Prostate gland (tissue), 2 donors: ENCODE results near the gene FAM149B1. TPM values are rescaled to one million over a fixed set of nuclear protein-coding genes. Genes with fewer than 3 reads are reported as not detected.

ENCODE experiments used
- DNase-seq: peaks from one replicate; pipeline ENCODE4 v3.0.0-alpha.2; 2019; ENCODE audit warnings: low spot score
- H3K27ac ChIP-seq, 2 donors: fragments of 200-600 bp; sonication (generic); 2 replicates each; pipeline ENCODE4 v1.5.1; 2017 to 2019
- H3K27me3 ChIP-seq: fragments of 200-600 bp; sonication (generic); replicated peaks from 2 replicates; pipeline ENCODE4 v1.5.1; 2019; ENCODE audit not compliant: insufficient read depth
- H3K36me3 ChIP-seq, 2 donors: fragments of 200-600 bp; sonication (generic); 1 replicate in 1 of 2; 2 replicates in 1 of 2; pipeline versions ENCODE4 v1.5.1 to v1.8.1; 2017 to 2019
- H3K4me1 ChIP-seq: fragments of 200-600 bp; sonication (generic); replicated peaks from 2 replicates; pipeline ENCODE4 v1.5.1; 2019
- H3K4me3 ChIP-seq, 2 donors: fragments of 200-600 bp; sonication (generic); 2 replicates each; pipeline ENCODE4 v1.5.1; 2017 to 2019
- H3K9me3 ChIP-seq: fragments of 200-600 bp; sonication (generic); 2 replicates; pipeline ENCODE4 v1.5.1; 2017
- POLR2A ChIP-seq: fragments of 450-650 bp; IDR thresholded peaks from one replicate; pipeline ENCODE4 v1.6.1; 2016; ENCODE audit warnings: antibody characterized with exemption, mild to moderate bottlenecking
- POLR2AphosphoS5 ChIP-seq: sonication (generic); formaldehyde crosslinking; IDR thresholded peaks from one replicate; pipeline ENCODE4 v1.6.1; 2017; ENCODE audit warnings: antibody characterized with exemption
- WGBS: methylation state at CpG from one replicate; pipeline ENCODE4 v1.1.5; 2018; 5-methylcytosine and 5-hydroxymethylcytosine counted together
- intact Hi-C: fragments of 100-400 bp; cut with DNase I; formaldehyde crosslinking; loops from one replicate; pipeline ENCODE4 v1.14.2; 2022
- total RNA-seq, 2 donors: library from RNA; depleted of rRNA; stranded (reverse); fragments of >200 nt; gene quantifications; one replicate each; pipeline ENCODE4 v1.1.0, GENCODE V29; 2016
- TF ChIP-seq, protein P1 (sequence below), 4 experiments: fragments of 200-600 bp in 2 of 4; fragments of 450-650 bp in 2 of 4; sonication (generic) in 2 of 4; IDR thresholded peaks; 1 replicate in 3 of 4; 2 replicates in 1 of 4; pipeline ENCODE4 v1.5.1; 2016 to 2019; ENCODE audit warnings: antibody characterized with exemption in 4 of 4, mild to moderate bottlenecking in 2 of 4, moderate library complexity in 2 of 4

The FAM149B1 gene
- total RNA-seq, 2 donors from 2014 or later, result 15.8 to 17.7 TPM

DNA sequence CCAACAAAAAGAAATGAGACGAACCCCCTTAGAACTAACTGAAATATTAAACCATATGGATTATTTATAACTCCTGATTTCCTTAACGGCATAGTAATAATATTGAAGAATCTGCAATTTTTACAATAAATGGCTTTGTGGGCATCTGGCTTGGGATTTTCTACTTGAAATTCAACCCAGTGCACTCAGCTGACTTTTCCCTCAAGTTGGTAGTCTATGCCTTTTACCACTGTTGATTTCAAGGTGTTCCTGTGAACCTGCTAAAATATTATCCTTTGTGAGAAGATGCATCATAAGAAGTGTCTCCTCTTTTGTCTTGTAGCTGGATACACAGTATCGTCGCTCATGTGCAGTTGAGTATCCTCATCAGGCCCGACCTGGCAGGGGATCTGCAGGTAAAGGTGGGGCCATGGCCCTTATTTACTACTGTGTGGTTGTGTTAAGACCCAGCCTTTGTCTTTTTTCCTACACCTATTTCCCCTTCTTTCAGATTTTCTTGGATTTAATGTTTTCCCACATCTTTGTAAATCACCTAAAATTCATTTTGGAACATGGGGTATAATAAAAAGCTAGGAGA, 71.2 kb downstream of the FAM149B1 start:
- no peaks in the 10 kb centered on the region for H3K4me1 ChIP-seq
- whole genome bisulfite sequencing, result 88% methylated on average over 5 of the region's 5 CpGs
- peaks cover 0 to 3% of the 10 kb centered on the region in 2 donors for H3K36me3 ChIP-seq
- DNase-seq, result no peak
- intact Hi-C loops, result no loop called here
- H3K4me3 ChIP-seq, result no peak overlapping the region
- H3K27me3 ChIP-seq, result no peaks in the 10 kb centered on the region
- TF ChIP-seq, protein P1, sequence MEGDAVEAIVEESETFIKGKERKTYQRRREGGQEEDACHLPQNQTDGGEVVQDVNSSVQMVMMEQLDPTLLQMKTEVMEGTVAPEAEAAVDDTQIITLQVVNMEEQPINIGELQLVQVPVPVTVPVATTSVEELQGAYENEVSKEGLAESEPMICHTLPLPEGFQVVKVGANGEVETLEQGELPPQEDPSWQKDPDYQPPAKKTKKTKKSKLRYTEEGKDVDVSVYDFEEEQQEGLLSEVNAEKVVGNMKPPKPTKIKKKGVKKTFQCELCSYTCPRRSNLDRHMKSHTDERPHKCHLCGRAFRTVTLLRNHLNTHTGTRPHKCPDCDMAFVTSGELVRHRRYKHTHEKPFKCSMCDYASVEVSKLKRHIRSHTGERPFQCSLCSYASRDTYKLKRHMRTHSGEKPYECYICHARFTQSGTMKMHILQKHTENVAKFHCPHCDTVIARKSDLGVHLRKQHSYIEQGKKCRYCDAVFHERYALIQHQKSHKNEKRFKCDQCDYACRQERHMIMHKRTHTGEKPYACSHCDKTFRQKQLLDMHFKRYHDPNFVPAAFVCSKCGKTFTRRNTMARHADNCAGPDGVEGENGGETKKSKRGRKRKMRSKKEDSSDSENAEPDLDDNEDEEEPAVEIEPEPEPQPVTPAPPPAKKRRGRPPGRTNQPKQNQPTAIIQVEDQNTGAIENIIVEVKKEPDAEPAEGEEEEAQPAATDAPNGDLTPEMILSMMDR (IDR thresholded peaks at IDR 0.05), result no peak
- TF ChIP-seq POLR2AphosphoS5, result no peak
- TF ChIP-seq POLR2A, result no peak
- H3K9me3 ChIP-seq, result no peaks in the 10 kb centered on the region
- no peak overlapping the region for H3K27ac ChIP-seq

DNA sequence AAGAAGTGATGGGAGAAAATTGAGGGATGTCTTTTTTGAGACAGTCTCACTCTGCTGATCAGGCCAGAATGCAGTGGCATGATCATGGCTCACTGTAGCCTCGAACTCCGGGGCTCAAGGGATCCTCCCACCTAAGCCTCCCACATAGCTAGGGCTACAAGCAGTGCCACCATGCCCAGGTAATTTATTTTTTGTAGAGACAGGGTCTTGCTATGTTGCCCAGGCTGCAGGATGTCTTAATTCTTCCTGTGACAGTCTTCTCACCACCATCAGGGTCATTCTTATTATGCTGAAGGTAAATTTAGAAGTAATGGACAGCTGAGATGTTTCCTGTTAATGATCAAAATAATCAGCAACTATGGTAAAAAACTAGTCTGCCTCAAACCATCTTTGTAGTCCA, 72.0 kb downstream of the FAM149B1 start:
- intact Hi-C loops, result no loop called here
- no peak overlapping the region for H3K4me3 ChIP-seq
- H3K9me3 ChIP-seq, result no peaks in the 10 kb centered on the region
- DNase-seq, result no peak
- 100% methylated on average over 2 of the region's 2 CpGs for WGBS
- peaks cover 0 to 3% of the 10 kb centered on the region in 2 donors for H3K36me3 ChIP-seq
- no peaks in the 10 kb centered on the region for H3K27me3 ChIP-seq
- TF ChIP-seq, protein P1 (IDR thresholded peaks at IDR 0.05), result no peak
- TF ChIP-seq POLR2AphosphoS5 (no peak), POLR2A (no peak)
- no peaks in the 10 kb centered on the region for H3K4me1 ChIP-seq
- no peak overlapping the region for H3K27ac ChIP-seq

DNA sequence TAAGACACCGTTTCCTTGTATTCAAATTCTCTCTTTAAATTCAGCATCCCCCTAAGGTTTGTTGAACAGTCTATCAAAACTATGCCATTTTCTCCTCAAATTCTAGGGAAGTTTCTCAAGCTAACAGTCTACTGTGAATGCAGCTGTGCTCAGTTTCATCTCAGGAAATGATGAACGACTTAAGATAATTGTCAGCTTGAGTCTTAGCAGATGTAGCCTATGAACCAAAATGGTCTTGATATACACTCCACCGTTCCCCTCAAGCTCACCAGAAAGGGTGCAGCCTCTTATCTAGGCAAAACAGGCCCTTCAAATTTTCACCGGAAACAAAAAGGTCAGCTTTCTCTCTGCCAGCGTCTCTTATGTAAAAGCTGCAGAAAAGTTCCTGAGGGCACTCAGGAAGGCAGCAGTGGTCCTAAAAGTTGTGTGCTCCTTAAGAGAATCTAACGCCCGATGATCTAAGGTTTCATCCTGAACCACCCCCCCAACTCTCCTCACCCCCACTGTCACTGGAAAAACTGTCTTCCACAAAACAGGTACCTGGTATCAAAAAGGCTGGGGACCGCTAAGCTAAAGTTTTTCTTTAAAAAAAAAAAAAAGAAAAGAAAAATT, 77.1 kb downstream of the FAM149B1 start:
- Histone ChIP-seq H3K36me3 (no peaks in the 10 kb centered on the region), H3K9me3 (no peaks in the 10 kb centered on the region), H3K4me3 (no peak overlapping the region), H3K27ac (no peak overlapping the region), H3K27me3 (no peaks in the 10 kb centered on the region), H3K4me1 (peaks cover 9% of the 10 kb centered on the region)
- WGBS, result 67% methylated on average over 8 of the region's 8 CpGs
- intact Hi-C loops, result loop anchor here (5.0 kb wide), 1 partner anchor 148 kb away; the partner anchor contains the start of gene P4HA1
- no peak for DNase-seq
- TF ChIP-seq POLR2A (no peak), POLR2AphosphoS5 (no peak)
- TF ChIP-seq, protein P1 (IDR thresholded peaks at IDR 0.05), result no peak

DNA sequence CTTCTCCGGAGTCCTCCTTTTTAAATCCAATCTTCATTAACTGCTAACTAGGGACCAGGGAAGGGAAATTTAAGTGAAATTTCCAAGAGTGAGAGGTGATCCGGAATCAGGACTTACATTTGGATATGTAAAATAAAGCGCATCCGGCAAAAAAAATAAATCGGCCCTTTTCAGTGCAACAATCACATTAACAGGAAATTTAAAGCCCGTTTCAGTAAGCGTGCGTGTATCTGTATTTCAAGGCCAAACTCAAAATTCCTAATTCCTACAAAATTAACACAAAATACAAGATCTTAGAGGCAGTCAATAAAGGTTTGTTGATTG, 78.4 kb downstream of the FAM149B1 start:
- WGBS, result 3% methylated on average over 8 of the region's 8 CpGs
- Histone ChIP-seq H3K4me3 (peak overlapping the region; percentile 71 to 79), H3K4me1 (peaks cover 9% of the 10 kb centered on the region), H3K9me3 (no peaks in the 10 kb centered on the region), H3K27me3 (no peaks in the 10 kb centered on the region), H3K36me3 (no peaks in the 10 kb centered on the region), H3K27ac (peak overlapping the region; percentile 81 to 83)
- intact Hi-C loops, result loop anchor here (5.0 kb wide), 1 partner anchor 149 kb away; the partner anchor contains the start of gene P4HA1
- DNase-seq, result no peak
- TF ChIP-seq, protein P1 (IDR thresholded peaks at IDR 0.05), result no peak
- TF ChIP-seq POLR2A (no peak), POLR2AphosphoS5 (no peak)
